ENCODE data around the gene KIAA1217.

The KIAA1217 gene

GRCh38 chr10:24376731-24377130, 167.8 kb downstream of the KIAA1217 start:
- ATAC-seq, result no peak

- ATAC-seq, result no peak
Measured at GRCh38 chr10:24378126-24378920, 169.4 kb downstream of the KIAA1217 start.

- no peak for ATAC-seq
Measured at GRCh38 chr10:24381235-24382010, 172.5 kb downstream of the KIAA1217 start.

- ATAC-seq, result no peak
Measured at GRCh38 chr10:24382045-24382444, 173.1 kb downstream of the KIAA1217 start.

GRCh38 chr10:24382596-24382978, 173.6 kb downstream of the KIAA1217 start:
- no peak for ATAC-seq

GRCh38 chr10:24382979-24383663, 174.2 kb downstream of the KIAA1217 start:
- ATAC-seq, result no peak

GRCh38 chr10:24383681-24384106, 174.8 kb downstream of the KIAA1217 start:
- ATAC-seq, result peak in 1 of 2 donors; percentile 17

- no peak for ATAC-seq
Measured at GRCh38 chr10:24384954-24385353, 176.0 kb downstream of the KIAA1217 start.

- no peak for ATAC-seq
Measured at GRCh38 chr10:24385776-24386175, 176.8 kb downstream of the KIAA1217 start.

- ATAC-seq, result no peak
Measured at GRCh38 chr10:24390146-24390700, 181.3 kb downstream of the KIAA1217 start.

- no peak for ATAC-seq
Measured at GRCh38 chr10:24390746-24391145, 181.8 kb downstream of the KIAA1217 start.

- ATAC-seq, result no peak
Measured at GRCh38 chr10:24393201-24393600, 184.3 kb downstream of the KIAA1217 start.

- no peak for ATAC-seq
Measured at GRCh38 chr10:24394461-24395190, 185.7 kb downstream of the KIAA1217 start.

GRCh38 chr10:24396396-24396795, 187.5 kb downstream of the KIAA1217 start:
- ATAC-seq, result no peak

- no peak for ATAC-seq
Measured at GRCh38 chr10:24397662-24398061, 188.7 kb downstream of the KIAA1217 start.

GRCh38 chr10:24404567-24404966, 195.6 kb downstream of the KIAA1217 start:
- ATAC-seq, result no peak

- no peak for ATAC-seq
Measured at GRCh38 chr10:24405635-24406034, 196.7 kb downstream of the KIAA1217 start.

- ATAC-seq, result no peak
Measured at GRCh38 chr10:24406809-24407483, 198.0 kb downstream of the KIAA1217 start.

GRCh38 chr10:24407928-24408327, 199.0 kb downstream of the KIAA1217 start:
- no peak for ATAC-seq

- ATAC-seq, result no peak
Measured at GRCh38 chr10:24408365-24408764, 199.4 kb downstream of the KIAA1217 start.

GRCh38 chr10:24414597-24414996, 205.7 kb downstream of the KIAA1217 start:
- ATAC-seq, result no peak
